Measurements from ENCODE around the gene SIAH2. TPM values are rescaled to one million over a fixed set of nuclear protein-coding genes. Genes with fewer than 3 reads are reported as not detected.
A peak's percentile ranks its signal among the peaks of the same experiment; 100 is the strongest.

SIAH2 gene
- total and polyA plus RNA-seq, 12 donors: 22.1 to 216 (median 107) TPM

DNA sequence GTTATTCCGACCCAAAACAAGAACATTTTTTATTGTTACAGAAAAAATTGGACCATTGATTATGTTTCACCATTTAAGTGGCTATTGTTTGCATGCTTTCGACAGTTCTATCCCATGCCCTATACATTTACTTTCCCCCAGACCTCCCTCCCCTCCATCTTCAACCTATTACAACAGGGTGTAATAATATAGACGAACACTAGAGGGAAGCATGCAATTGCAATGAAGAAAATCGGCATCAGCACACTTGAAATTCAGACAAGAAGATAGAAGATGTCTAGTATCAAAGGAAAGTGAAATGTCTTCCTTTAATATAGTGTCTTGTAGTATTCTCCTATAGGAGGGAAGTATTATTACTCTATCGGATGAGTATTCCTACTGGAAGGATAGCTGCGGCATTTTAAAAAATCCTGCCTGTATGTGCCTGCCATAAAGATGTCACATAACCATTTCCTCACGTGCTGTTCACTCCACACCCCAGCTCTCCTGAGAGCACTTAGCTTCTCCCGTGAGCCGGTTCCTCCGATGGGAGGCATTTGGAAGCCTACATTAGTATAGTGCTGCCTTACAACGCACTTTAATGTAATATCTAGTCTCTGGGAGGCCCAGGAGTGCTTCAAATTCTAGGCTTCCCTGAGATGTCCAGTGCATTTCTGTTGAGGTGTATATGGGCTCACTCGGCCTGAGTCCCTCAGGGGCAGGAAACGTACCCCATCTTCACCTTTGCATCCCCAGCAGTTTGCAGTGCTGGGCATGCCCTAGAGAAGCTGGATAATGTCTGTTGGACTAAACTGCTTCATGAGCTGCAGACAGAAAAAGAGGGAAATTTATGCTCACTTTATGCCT is 41.5 kb downstream of the SIAH2 start:
- WGBS, 4 donors: 8 to 12% (median 9%) methylated on average over 12 to 13 of the region's 13 CpGs
- intact Hi-C loops (cut with DNase I): loop anchor here (5.0 to 10.0 kb wide), 3 partner anchors 46 to 143 kb away; no protein-coding TSS in a partner anchor
- Histone ChIP-seq H3K36me3 (replicated peaks in 1 of 2) (no peaks in the 10 kb centered on the region), H3K27me3 (no peaks in the 10 kb centered on the region), H3K4me1 (replicated peaks in 1 of 2) (peaks cover 7 to 9% of the 10 kb centered on the region in 2 donors), H3K27ac (peak overlapping the region in 4 of 5 donors; percentile 6 to 84 (median 49)), H3K9me3 (replicated peaks in 1 of 3) (no peaks in the 10 kb centered on the region), H3K4me3 (peak overlapping the region in 1 of 4 donors; percentile 13)
- TF ChIP-seq, protein P1, sequence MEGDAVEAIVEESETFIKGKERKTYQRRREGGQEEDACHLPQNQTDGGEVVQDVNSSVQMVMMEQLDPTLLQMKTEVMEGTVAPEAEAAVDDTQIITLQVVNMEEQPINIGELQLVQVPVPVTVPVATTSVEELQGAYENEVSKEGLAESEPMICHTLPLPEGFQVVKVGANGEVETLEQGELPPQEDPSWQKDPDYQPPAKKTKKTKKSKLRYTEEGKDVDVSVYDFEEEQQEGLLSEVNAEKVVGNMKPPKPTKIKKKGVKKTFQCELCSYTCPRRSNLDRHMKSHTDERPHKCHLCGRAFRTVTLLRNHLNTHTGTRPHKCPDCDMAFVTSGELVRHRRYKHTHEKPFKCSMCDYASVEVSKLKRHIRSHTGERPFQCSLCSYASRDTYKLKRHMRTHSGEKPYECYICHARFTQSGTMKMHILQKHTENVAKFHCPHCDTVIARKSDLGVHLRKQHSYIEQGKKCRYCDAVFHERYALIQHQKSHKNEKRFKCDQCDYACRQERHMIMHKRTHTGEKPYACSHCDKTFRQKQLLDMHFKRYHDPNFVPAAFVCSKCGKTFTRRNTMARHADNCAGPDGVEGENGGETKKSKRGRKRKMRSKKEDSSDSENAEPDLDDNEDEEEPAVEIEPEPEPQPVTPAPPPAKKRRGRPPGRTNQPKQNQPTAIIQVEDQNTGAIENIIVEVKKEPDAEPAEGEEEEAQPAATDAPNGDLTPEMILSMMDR (IDR thresholded peaks at IDR 0.05): peak; percentile 80 to 97 (median 90)
- TF ChIP-seq POLR2A (IDR thresholded peaks at IDR 0.05): no peak
- DNase-seq: peak in 1 of 7 donors; percentile 28

DNA sequence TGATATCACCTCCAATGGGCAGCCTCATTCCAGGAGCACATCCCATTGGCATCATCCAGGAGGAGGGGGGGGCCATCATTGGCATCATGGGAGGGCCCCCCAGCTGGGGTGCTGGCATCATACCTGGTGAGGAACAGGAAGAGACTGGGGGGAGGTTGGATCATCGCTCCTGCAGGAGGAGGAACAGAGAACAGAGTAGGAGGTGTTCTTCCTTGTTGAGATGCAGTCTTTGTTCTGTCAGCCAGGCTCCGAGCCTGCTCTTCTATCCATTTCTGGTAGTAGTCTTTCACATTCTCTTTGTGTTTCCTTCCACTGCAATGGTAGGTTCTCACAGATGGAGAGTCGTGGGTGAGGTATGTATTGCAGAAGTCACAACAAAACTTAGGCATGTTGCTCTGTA is 42.5 kb downstream of the SIAH2 start:
- no peak for DNase-seq
- no peak overlapping the region for H3K27ac ChIP-seq
- intact Hi-C loops (cut with DNase I): loop anchor here (5.0 to 10.0 kb wide), 3 partner anchors 47 to 144 kb away; no protein-coding TSS in a partner anchor
- no peaks in the 10 kb centered on the region for H3K27me3 ChIP-seq
- H3K4me3 ChIP-seq: no peak overlapping the region
- H3K9me3 ChIP-seq (replicated peaks in 1 of 3): no peaks in the 10 kb centered on the region
- 70 to 86% (median 82%) methylated on average over 3 of the region's 3 CpGs for WGBS, 4 donors
- H3K4me1 ChIP-seq (replicated peaks in 1 of 2): peaks cover 7 to 9% of the 10 kb centered on the region in 2 donors
- H3K36me3 ChIP-seq (replicated peaks in 1 of 2): no peaks in the 10 kb centered on the region
- TF ChIP-seq, protein P1 (IDR thresholded peaks at IDR 0.05): no peak
- no peak for TF ChIP-seq POLR2A (IDR thresholded peaks at IDR 0.05)

DNA sequence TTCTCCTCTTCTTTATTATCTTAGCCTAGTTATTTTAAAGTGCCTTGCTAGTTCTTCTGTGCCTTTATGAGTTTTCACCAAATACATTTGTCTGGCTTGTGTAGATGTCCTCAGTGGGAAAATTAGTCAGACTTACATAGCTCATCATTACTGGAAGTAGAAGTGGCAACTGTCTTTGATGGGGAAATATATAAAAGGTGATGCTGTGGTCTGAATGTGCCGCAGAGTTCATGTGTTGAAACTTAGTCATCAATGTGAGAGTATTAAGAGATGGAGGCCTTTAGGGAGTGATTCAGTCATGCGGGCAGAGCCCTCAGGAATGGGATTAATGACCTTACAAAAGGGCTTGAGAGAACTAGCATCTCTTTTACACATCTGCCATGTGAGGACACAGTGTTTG is 52.9 kb downstream of the SIAH2 start:
- no peaks in the 10 kb centered on the region for H3K4me1 ChIP-seq (replicated peaks in 1 of 2)
- TF ChIP-seq, protein P1 (IDR thresholded peaks at IDR 0.05): no peak
- no peak for TF ChIP-seq POLR2A (IDR thresholded peaks at IDR 0.05)
- H3K4me3 ChIP-seq: no peak overlapping the region
- no peak overlapping the region for H3K27ac ChIP-seq
- intact Hi-C loops (cut with DNase I): no loop called here
- no peaks in the 10 kb centered on the region for H3K27me3 ChIP-seq
- WGBS, 4 donors: 95 to 100% (median 97%) methylated on average over 2 of the region's 2 CpGs
- no peak for DNase-seq
- H3K9me3 ChIP-seq (replicated peaks in 1 of 3): no peaks in the 10 kb centered on the region
- H3K36me3 ChIP-seq (replicated peaks in 1 of 2): no peaks in the 10 kb centered on the region

DNA sequence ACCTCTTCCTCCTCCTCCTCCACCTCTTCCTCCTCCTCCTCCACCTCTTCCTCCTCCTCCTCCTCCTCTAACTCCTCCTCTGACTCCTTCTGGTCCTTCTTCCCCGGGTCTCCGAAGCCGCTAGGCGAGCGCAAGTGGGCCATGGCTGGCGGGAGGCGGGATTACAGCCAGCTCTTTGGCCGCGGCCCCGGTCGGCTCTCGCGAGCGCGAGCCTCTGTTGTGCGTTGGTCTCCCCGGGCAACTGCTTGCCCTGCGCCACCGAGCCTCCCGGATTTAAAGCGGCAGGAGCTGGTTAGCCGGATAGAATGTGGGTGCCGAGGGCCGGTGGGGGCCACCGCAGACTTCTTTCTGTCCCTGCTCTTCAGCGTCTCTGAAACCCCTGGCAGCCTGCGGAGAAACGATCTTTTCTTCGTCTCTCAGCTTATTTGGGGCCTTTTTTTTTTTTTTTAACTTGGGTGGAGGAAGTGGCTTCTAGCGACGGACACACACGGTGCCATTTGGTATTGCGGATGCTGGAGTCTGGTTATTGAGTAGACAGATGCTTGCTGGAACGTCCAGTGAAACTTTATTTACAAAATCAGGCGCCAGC is 59.1 kb downstream of the SIAH2 start, which contains the start of gene ERICH6:
ERICH6 (minus strand) TSS at position 165 of the 589 bp plus-strand sequence; CDS start at position 143, 22 bp downstream.
- peak within 1 kb of the TSS in 3 of 5 donors; percentile 70 to 77 (median 74) for H3K27ac ChIP-seq
- peaks cover 4 to 8% of the 10 kb centered on the region in 2 donors for H3K4me1 ChIP-seq (replicated peaks in 1 of 2)
- peak; percentile 93 to 96 (median 94) for DNase-seq
- no peaks in the 10 kb centered on the region for H3K36me3 ChIP-seq (replicated peaks in 1 of 2)
- peak in 1 of 2 donors; percentile 49 for TF ChIP-seq POLR2A (IDR thresholded peaks at IDR 0.05)
- TF ChIP-seq, protein P1 (IDR thresholded peaks at IDR 0.05): peak in 5 of 6 experiments; percentile 15 to 64 (median 43)
- no peaks in the 10 kb centered on the region for H3K9me3 ChIP-seq (replicated peaks in 1 of 3)
- peak within 1 kb of the TSS in 3 of 4 donors; percentile 66 to 89 (median 73) for H3K4me3 ChIP-seq
- WGBS, 4 donors: 0 to 1% (median 1%) methylated on average over 12 to 35 of the region's 35 CpGs
- intact Hi-C loops (cut with DNase I): no loop called here
- H3K27me3 ChIP-seq: no peaks in the 10 kb centered on the region

All from adrenal gland (tissue), 12 donors.